Hepatocyte (in vitro differentiated cells): ENCODE results near the gene NR1D1. TPM values are rescaled to one million over a fixed set of nuclear protein-coding genes. Genes with fewer than 3 reads are reported as not detected.

ENCODE experiments used
- DNase-seq: peaks from one replicate; pipeline ENCODE4 v3.0.0-alpha.2; 2016; ENCODE audit warnings: low spot score
- H2AFZ ChIP-seq: fragments of 200-600 bp; sonication (generic); 2 replicates; pipeline ENCODE4 v1.6.0; 2016; ENCODE audit warnings: antibody characterized with exemption, mild to moderate bottlenecking
- H3K27ac ChIP-seq: fragments of 200-600 bp; sonication (generic); 2 replicates; pipeline ENCODE4 v1.5.1; 2016; ENCODE audit warnings: mild to moderate bottlenecking
- H3K27me3 ChIP-seq: fragments of 200-600 bp; sonication (generic); 2 replicates; pipeline ENCODE4 v1.6.1; 2016
- H3K36me3 ChIP-seq: fragments of 200-600 bp; sonication (generic); replicated peaks from 2 replicates; pipeline ENCODE4 v1.5.1; 2016; ENCODE audit warnings: low read depth; ENCODE audit not compliant: insufficient read depth
- H3K4me1 ChIP-seq: fragments of 200-600 bp; sonication (generic); 2 replicates; pipeline ENCODE4 v1.5.1; 2016; ENCODE audit warnings: mild to moderate bottlenecking, moderate library complexity; ENCODE audit not compliant: insufficient read depth
- H3K4me2 ChIP-seq: fragments of 200-600 bp; sonication (generic); 2 replicates; pipeline ENCODE4 v1.6.0; 2016
- H3K4me3 ChIP-seq: fragments of 200-600 bp; sonication (generic); 2 replicates; pipeline ENCODE4 v1.5.1; 2016; ENCODE audit warnings: mild to moderate bottlenecking
- H3K79me2 ChIP-seq: fragments of 200-600 bp; sonication (generic); 2 replicates; pipeline ENCODE4 v1.6.0; 2017; ENCODE audit warnings: mild to moderate bottlenecking
- H3K9me2 ChIP-seq: fragments of 200-600 bp; sonication (generic); replicated peaks from 2 replicates; pipeline ENCODE4 v1.6.0; 2017; ENCODE audit warnings: mild to moderate bottlenecking; ENCODE audit not compliant: insufficient read depth
- H3K9me3 ChIP-seq: fragments of 200-600 bp; sonication (generic); 2 replicates; pipeline ENCODE4 v1.5.1; 2016; ENCODE audit warnings: low read depth, mild to moderate bottlenecking
- H4K20me1 ChIP-seq: fragments of 200-600 bp; sonication (generic); 2 replicates; pipeline ENCODE4 v1.6.0; 2016; ENCODE audit warnings: mild to moderate bottlenecking; ENCODE audit not compliant: insufficient read depth, poor library complexity, severe bottlenecking
- CTCF ChIP-seq: fragments of 200-600 bp; sonication (generic); IDR thresholded peaks from 2 replicates; pipeline ENCODE4 v1.5.1; 2016; ENCODE audit warnings: antibody characterized with exemption, mild to moderate bottlenecking; ENCODE audit not compliant: poor library complexity
- EZH2 ChIP-seq: fragments of 200-600 bp; sonication (generic); IDR thresholded peaks from 2 replicates; pipeline ENCODE4 v1.6.1; 2016; ENCODE audit warnings: antibody characterized with exemption, mild to moderate bottlenecking, borderline replicate concordance
- EZH2phosphoT487 ChIP-seq: fragments of 200-600 bp; sonication (generic); IDR thresholded peaks from one replicate; pipeline ENCODE4 v1.6.1; 2018; ENCODE audit warnings: antibody characterized with exemption, mild to moderate bottlenecking, low read depth, moderate library complexity; ENCODE audit not compliant: unreplicated experiment, severe bottlenecking
- WGBS: methylation state at CpG from one replicate; pipeline ENCODE4 v1.1.6; 2016; ENCODE audit warnings: low lambda C conversion rate; ENCODE audit errors: missing lambda C conversion rate; 5-methylcytosine and 5-hydroxymethylcytosine counted together
- polyA plus RNA-seq: library from polyadenylated mRNA; unstranded; fragments of >200 nt; fragmentation: Nextera tagmentation; extraction: Ambion mirVana; gene quantifications from 2 replicates; pipeline ENCODE4 v1.2.1, GENCODE V29; 2016
- total RNA-seq: library from RNA; depleted of rRNA; stranded (reverse); fragments of >200 nt; gene quantifications from 2 replicates; pipeline ENCODE4 v1.2.3, GENCODE V29; 2014

Gene NR1D1
- total and polyA plus RNA-seq, 2 experiments from 2014 or later, result 3.0 to 7.1 TPM

DNA sequence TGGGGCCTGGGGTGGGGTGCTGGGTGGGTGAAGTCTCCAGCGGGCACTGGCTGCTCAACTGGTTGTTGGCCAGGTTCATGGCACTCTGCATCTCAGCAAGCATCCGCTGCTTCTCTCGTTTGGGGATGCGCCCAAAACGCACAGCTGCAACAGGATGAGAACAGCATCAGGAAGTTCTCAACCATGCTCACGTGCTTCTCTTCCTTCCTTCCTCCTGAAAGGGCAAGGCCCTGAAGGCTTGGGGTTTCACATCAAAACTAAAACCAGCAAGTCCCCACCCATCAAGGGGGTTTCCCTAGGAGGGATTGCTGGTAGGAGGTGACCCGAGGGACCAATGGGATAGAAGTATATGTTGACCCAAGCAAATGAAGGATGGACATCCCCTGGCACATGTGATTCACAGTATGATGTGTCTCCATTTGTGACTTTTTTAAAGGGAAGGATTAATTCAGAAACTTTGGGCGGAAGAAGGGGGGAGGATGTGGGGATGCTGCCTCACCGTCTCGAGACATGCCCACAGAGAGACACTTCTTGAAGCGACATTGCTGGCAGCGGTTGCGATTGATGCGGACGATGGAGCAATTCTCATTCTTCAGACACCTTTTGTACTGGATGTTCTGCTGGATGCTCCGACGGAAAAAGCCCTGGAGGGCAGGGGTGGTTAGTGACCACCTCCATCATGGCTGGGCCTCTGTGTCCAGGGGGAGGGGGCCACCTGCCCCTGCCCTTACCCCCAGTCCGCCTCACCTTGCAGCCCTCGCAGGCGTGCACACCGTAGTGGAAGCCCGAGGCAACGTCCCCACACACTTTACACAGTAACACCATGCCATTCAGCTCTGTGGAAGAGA is 4.2 kb downstream of the NR1D1 start:
- Histone ChIP-seq H3K9me3 (no peaks in the 10 kb centered on the region), H3K27ac (no peak overlapping the region), H3K36me3 (no peaks in the 10 kb centered on the region), H3K4me3 (no peak overlapping the region), H3K79me2 (no peaks in the 10 kb centered on the region), H3K27me3 (no peaks in the 10 kb centered on the region), H4K20me1 (no peaks in the 10 kb centered on the region), H3K9me2 (no peaks in the 10 kb centered on the region), H2AFZ (no peak overlapping the region), H3K4me1 (peaks cover 18% of the 10 kb centered on the region), H3K4me2 (no peak overlapping the region)
- TF ChIP-seq CTCF (no peak), EZH2 (no peak), EZH2phosphoT487 (no peak)
- 94% methylated on average over 23 of the region's 23 CpGs for WGBS
- DNase-seq, result no peak

DNA sequence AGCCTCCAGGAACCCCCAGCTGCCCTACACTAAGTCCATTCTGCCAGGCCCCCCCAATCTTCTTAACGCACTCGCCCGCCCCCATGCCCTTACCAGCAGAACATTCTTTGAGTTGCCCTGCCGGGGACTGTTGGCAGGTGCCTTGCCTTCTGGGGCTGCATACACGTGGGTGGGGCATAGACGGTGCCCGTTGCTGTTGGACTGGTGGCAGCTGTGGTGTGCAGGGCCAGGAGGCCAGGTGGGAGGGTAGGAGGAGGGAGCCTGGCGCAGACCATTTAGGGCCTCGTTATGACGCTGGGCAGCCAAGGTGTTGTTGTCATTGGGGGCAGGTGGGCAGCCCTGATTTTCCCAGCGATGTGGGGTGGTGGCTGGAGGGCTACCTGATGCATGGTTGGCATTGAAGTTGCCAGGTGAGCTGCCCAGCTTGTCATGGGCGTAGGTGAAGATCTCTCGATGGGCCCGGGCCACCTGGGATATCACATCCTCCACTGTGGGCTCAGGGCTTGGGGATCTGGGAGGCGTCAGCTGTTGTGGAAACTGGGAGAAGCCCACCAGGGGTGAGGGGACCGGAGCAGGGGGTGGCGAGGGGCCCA is 4.9 kb downstream of the NR1D1 start:
- Histone ChIP-seq H3K27ac (no peak overlapping the region), H3K4me1 (peaks cover 15% of the 10 kb centered on the region), H3K4me3 (no peak overlapping the region), H4K20me1 (no peaks in the 10 kb centered on the region), H3K79me2 (no peaks in the 10 kb centered on the region), H3K4me2 (no peak overlapping the region), H3K27me3 (no peaks in the 10 kb centered on the region), H3K9me3 (no peaks in the 10 kb centered on the region), H3K36me3 (no peaks in the 10 kb centered on the region), H2AFZ (no peak overlapping the region), H3K9me2 (no peaks in the 10 kb centered on the region)
- no peak for DNase-seq
- TF ChIP-seq CTCF (no peak), EZH2phosphoT487 (no peak)
- WGBS, result 96% methylated on average over 17 of the region's 17 CpGs

DNA sequence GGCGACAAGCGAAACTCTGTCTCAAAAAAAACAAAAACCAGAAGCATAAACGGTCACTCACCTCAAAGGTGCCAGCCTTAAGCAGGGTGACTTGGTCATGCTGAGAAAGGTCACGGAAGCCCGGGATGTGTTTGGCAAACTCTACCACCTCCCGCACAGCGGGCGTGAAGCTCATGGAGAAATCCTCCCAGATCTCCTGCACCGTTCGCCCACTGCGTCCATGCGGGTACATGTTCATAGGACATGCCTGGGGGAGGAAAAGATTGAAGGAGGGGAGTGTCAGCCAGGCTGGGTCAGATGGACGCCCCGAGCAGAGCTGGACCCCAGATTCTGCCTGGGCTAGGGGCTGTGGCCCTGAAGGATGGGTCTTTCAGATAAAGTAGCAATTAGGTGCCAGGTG is 5.5 kb downstream of the NR1D1 start:
- H3K27me3 ChIP-seq, result no peaks in the 10 kb centered on the region
- DNase-seq, result no peak
- no peak overlapping the region for H2AFZ ChIP-seq
- peaks cover 12% of the 10 kb centered on the region for H3K4me1 ChIP-seq
- no peak overlapping the region for H3K4me3 ChIP-seq
- H3K79me2 ChIP-seq, result no peaks in the 10 kb centered on the region
- WGBS, result 95% methylated on average over 14 of the region's 14 CpGs
- no peak overlapping the region for H3K4me2 ChIP-seq
- H3K27ac ChIP-seq, result no peak overlapping the region
- H3K9me2 ChIP-seq, result no peaks in the 10 kb centered on the region
- H3K36me3 ChIP-seq, result no peaks in the 10 kb centered on the region
- TF ChIP-seq CTCF, result no peak
- TF ChIP-seq EZH2, result no peak
- TF ChIP-seq EZH2phosphoT487, result no peak
- H4K20me1 ChIP-seq, result no peaks in the 10 kb centered on the region
- H3K9me3 ChIP-seq, result no peaks in the 10 kb centered on the region
